Chondrocyte (in vitro differentiated cells): ENCODE results near the gene STAC. TPM values are rescaled to one million over a fixed set of nuclear protein-coding genes. Genes with fewer than 3 reads are reported as not detected.

Source experiments
- DNase-seq: peaks from one replicate; pipeline ENCODE4 v3.0.0; 2021; ENCODE audit warnings: mixed read lengths, low spot score
- H3K27ac Mint-ChIP-seq: one replicate; pipeline ENCODE4 v1.8.0; 2021; ENCODE audit warnings: mild to moderate bottlenecking, moderate library complexity, mixed read lengths; ENCODE audit not compliant: unreplicated experiment
- H3K27me3 Mint-ChIP-seq: 2 replicates; pipeline ENCODE4 v1.8.0; 2021; ENCODE audit warnings: low read depth, mixed read lengths
- H3K36me3 Mint-ChIP-seq: 2 replicates; pipeline ENCODE4 v1.8.0; 2021; ENCODE audit warnings: low read depth, mixed read lengths
- H3K4me1 Mint-ChIP-seq: 2 replicates; pipeline ENCODE4 v1.8.0; 2021; ENCODE audit warnings: low read depth, mild to moderate bottlenecking, mixed read lengths
- H3K4me3 Mint-ChIP-seq: one replicate; pipeline ENCODE4 v1.8.0; 2021; ENCODE audit warnings: mild to moderate bottlenecking, moderate library complexity, mixed read lengths; ENCODE audit not compliant: unreplicated experiment
- H3K9me3 Mint-ChIP-seq: 2 replicates; pipeline ENCODE4 v1.8.0; 2021; ENCODE audit warnings: low read depth, mixed read lengths
- total RNA-seq: library from RNA; stranded (reverse); gene quantifications from 3 replicates; pipeline ENCODE4 v1.2.1, GENCODE V29; 2021
- TF ChIP-seq, protein P1 (sequence below): fragments of 200-600 bp; sonication (generic); IDR thresholded peaks from 2 replicates; pipeline ENCODE4 v1.5.0; 2021; ENCODE audit warnings: antibody characterized with exemption, mild to moderate bottlenecking, moderate library complexity

Gene STAC
- total RNA-seq, 1 donor from 2014 or later = 0.07 TPM

DNA sequence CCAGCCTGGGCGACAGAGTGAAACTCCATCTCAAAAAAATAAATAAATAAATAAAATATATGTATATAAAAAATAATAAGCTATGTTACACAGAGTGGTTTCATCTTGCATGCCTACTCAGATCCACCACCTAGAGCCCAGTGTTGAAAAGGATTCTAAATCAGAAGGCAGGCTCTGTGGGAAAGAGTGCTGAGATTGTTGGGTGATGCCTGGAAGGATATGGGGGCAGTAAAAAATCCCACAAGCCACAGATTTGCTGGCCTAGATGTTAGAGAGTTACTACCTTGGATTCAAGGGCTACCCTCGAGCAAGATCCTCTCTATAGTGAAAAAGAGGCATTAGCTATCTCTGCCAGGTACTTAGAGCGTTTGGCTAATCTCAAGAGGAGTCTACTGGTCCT, 144.3 kb downstream of the STAC start:
- Mint-ChIP-seq H3K9me3 (no peaks in the 10 kb centered on the region), H3K27ac (no peak overlapping the region)
- TF ChIP-seq, protein P1, sequence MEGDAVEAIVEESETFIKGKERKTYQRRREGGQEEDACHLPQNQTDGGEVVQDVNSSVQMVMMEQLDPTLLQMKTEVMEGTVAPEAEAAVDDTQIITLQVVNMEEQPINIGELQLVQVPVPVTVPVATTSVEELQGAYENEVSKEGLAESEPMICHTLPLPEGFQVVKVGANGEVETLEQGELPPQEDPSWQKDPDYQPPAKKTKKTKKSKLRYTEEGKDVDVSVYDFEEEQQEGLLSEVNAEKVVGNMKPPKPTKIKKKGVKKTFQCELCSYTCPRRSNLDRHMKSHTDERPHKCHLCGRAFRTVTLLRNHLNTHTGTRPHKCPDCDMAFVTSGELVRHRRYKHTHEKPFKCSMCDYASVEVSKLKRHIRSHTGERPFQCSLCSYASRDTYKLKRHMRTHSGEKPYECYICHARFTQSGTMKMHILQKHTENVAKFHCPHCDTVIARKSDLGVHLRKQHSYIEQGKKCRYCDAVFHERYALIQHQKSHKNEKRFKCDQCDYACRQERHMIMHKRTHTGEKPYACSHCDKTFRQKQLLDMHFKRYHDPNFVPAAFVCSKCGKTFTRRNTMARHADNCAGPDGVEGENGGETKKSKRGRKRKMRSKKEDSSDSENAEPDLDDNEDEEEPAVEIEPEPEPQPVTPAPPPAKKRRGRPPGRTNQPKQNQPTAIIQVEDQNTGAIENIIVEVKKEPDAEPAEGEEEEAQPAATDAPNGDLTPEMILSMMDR = no peak

DNA sequence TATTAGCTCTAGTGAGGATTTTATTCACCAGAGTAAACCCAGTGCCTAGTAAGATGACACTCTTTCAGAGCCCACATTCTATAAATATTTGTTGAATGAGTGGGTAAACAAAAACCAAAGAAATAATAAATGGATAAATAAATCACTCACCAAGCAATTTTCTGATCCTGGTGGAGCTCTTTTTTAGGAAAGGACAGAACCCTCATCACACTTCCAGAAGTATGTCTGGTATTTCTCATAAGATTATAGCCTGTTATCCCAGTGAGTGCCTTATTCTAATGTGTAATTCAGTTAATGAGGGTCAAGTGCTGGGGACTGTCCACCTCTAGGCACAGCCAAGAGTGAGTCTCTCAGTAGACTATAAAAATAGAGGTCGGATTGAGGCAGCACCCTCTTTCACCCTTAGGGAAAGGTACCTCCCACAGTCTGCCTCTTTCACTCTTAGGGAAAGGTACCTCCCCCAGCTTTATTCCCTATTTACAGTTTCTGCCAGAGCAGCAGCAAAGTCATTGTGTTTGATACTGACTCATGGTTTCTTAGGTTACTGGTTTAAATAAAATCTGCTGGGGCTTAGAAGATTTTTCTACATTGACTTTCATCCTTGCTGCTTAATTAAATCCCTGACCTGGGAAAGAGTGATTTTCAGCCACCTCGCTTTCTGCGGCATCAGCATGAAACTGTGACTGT, 145.0 kb downstream of the STAC start:
- no peaks in the 10 kb centered on the region for H3K36me3 Mint-ChIP-seq
- no peaks in the 10 kb centered on the region for H3K9me3 Mint-ChIP-seq
- H3K4me3 Mint-ChIP-seq = no peak overlapping the region
- H3K27me3 Mint-ChIP-seq = peaks cover 6% of the 10 kb centered on the region
- TF ChIP-seq, protein P1 = no peak
- no peak for DNase-seq
- H3K4me1 Mint-ChIP-seq = no peaks in the 10 kb centered on the region
- H3K27ac Mint-ChIP-seq = no peak overlapping the region

More for the DNA sequence above, 144.3 kb downstream of the STAC start:
- Mint-ChIP-seq H3K4me1 (no peaks in the 10 kb centered on the region), H3K36me3 (no peaks in the 10 kb centered on the region), H3K4me3 (no peak overlapping the region), H3K27me3 (peaks cover 8% of the 10 kb centered on the region)
- no peak for DNase-seq

DNA sequence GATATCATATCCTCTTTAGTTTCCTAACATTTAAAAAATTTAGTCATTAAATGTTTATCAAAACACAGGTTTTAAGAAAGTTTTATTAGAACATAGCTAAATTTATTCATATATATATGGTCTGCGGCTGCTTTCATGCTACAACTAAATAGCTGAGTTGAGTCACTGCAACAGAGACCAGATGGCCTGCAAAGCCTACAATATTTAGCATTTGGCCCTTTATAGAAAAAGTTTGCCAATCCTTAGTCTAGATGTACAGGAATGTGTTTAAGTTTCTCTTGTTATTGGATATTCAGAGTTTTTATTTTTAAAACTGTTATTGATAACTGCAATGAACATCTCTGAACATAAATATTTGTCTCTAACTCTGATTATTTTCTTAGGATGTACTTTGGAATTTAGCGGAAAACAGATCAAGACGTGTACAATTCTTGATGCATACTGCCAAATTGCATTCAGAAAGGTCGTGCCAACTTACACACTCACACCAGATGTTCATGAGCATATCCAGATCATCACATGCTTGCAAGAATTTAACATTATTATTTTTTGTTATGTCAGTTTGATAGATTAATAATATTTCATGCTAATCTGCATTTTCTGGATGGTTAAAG, 157.9 kb downstream of the STAC start:
- Mint-ChIP-seq H3K27ac (no peak overlapping the region), H3K4me1 (no peaks in the 10 kb centered on the region), H3K27me3 (peaks cover 32% of the 10 kb centered on the region), H3K9me3 (peaks cover 4% of the 10 kb centered on the region), H3K4me3 (no peak overlapping the region), H3K36me3 (no peaks in the 10 kb centered on the region)
- DNase-seq = no peak
- TF ChIP-seq, protein P1 = no peak

DNA sequence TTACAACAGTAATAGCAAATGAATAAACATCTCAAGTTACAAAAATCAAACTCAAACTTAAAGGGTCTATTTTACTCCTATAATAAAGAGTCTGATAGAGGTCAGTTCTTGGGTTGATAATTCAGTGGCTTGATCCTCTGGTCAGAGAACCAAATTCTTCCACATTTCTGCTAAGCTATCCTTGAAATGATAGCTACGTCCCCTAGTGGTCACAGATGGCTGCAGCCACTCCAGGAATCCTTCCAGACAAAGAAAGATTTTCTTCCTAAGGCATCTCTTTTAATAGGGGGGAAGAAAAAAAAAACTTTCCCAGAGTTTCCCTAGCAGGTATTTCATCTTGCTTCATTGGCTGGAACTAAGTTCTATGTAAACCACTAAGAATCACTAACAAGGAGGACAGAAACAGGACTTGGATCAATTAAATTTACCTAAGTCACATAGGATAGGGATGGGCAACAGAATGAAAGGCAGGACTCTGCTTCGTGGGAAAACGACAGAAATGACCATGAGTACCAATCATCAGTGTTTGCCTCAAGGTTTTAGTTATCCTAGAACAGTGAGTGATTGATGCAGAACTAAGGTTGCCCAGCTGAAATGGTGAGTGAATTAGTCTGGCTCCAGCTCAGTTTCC, 160.7 kb downstream of the STAC start:
- DNase-seq = no peak
- H3K4me3 Mint-ChIP-seq = no peak overlapping the region
- H3K36me3 Mint-ChIP-seq = no peaks in the 10 kb centered on the region
- H3K9me3 Mint-ChIP-seq = peaks cover 2% of the 10 kb centered on the region
- TF ChIP-seq, protein P1 = peak; percentile 73
- no peak overlapping the region for H3K27ac Mint-ChIP-seq
- H3K4me1 Mint-ChIP-seq = no peaks in the 10 kb centered on the region
- peaks cover 28% of the 10 kb centered on the region for H3K27me3 Mint-ChIP-seq

DNA sequence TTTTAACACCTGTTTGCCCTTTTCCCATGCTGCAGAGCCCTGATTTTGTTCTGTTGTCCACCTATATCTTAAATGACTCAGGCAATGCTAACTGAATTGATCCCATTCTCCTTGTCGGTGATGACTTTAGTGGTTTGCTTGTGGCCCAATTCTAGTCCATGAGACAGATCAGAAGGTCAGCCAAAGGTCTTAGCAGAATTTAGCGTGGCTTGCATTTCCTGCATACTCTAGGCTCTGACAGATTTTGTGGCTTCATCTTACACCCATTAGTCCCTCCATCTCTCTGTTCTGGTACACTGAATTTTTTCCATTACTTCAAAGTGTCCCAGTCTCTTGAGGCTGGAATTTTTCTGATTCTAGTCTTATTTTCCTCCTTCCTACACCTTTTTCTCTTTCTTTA, 161.9 kb downstream of the STAC start:
- TF ChIP-seq, protein P1 = no peak
- Mint-ChIP-seq H3K9me3 (peaks cover 2% of the 10 kb centered on the region), H3K4me3 (no peak overlapping the region), H3K27ac (no peak overlapping the region), H3K4me1 (no peaks in the 10 kb centered on the region), H3K27me3 (peaks cover 32% of the 10 kb centered on the region), H3K36me3 (no peaks in the 10 kb centered on the region)
- no peak for DNase-seq
